ENCODE measurements around the gene TSPOAP1. TPM values are rescaled to one million over a fixed set of nuclear protein-coding genes. Genes with fewer than 3 reads are reported as not detected.

Gene TSPOAP1
- total RNA-seq, 1 experiment from 2014 or later = 10.9 TPM

GRCh38 chr17:58365185-58365979 is 36.8 kb upstream of the TSPOAP1 start (continued):
- TF ChIP-seq TEAD1 (CRISPR knock-in tag; IDR thresholded peaks at IDR 0.05) (no peak), ERG (CRISPR knock-in tag; IDR thresholded peaks at IDR 0.05) (no peak)

GRCh38 chr17:58364270-58364942 is 35.8 kb upstream of the TSPOAP1 start:
- no peak overlapping the region; the same call in 1 of the 2 replicates for H3K27ac Mint-ChIP-seq
- CTCF ChIA-PET = interaction anchor here (1.2 to 1.7 kb wide), 5 partner anchors 10 to 164 kb away, joined by 3 to 10 read pairs (median 4); partner anchors contain the start of genes RNF43 and SUPT4H1
- DNase-seq (ENCODE audit: low spot score) = no peak
- no peak for TF ChIP-seq PRDM15 (CRISPR knock-in tag; IDR thresholded peaks at IDR 0.05)
- TF ChIP-seq NFE2L1 (CRISPR knock-in tag; IDR thresholded peaks at IDR 0.05) = no peak
- no peak for TF ChIP-seq SMAD4 (CRISPR knock-in tag; IDR thresholded peaks at IDR 0.05)
- no peak for TF ChIP-seq AR (CRISPR knock-in tag; IDR thresholded peaks at IDR 0.05)
- no peak for TF ChIP-seq CDX4 (CRISPR knock-in tag; IDR thresholded peaks at IDR 0.05; ENCODE audit: borderline replicate concordance)
- no peak for TF ChIP-seq NR3C1 (CRISPR knock-in tag; conservative IDR thresholded peaks at IDR 0.05; ENCODE audit: low read depth)
- no peak for TF ChIP-seq ZNF396 (CRISPR knock-in tag; IDR thresholded peaks at IDR 0.05; ENCODE audit: borderline replicate concordance)
- TF ChIP-seq SOX15 (CRISPR knock-in tag; IDR thresholded peaks at IDR 0.05) = no peak
- no peak for TF ChIP-seq ZSCAN18 (CRISPR knock-in tag; IDR thresholded peaks at IDR 0.05)
- TF ChIP-seq ATF3 (CRISPR knock-in tag; conservative IDR thresholded peaks at IDR 0.05) = no peak
- TF ChIP-seq ZBTB43 (CRISPR knock-in tag; IDR thresholded peaks at IDR 0.05) = no peak
- no peak for TF ChIP-seq FOXP1 (CRISPR knock-in tag; IDR thresholded peaks at IDR 0.05; ENCODE audit: borderline replicate concordance)
- no peak for TF ChIP-seq MLX (CRISPR knock-in tag; IDR thresholded peaks at IDR 0.05)
- TF ChIP-seq KAT7 (CRISPR knock-in tag; IDR thresholded peaks at IDR 0.05; ENCODE audit: borderline replicate concordance) = no peak
- TF ChIP-seq E2F4 (CRISPR knock-in tag; IDR thresholded peaks at IDR 0.05; ENCODE audit: borderline replicate concordance, low read depth) = no peak
- TF ChIP-seq ATF1 (CRISPR knock-in tag; IDR thresholded peaks at IDR 0.05) = no peak
- no peak for TF ChIP-seq EMX1 (CRISPR knock-in tag; IDR thresholded peaks at IDR 0.05)
- TF ChIP-seq GABPB1 (CRISPR knock-in tag; IDR thresholded peaks at IDR 0.05) = no peak

More at GRCh38 chr17:58364270-58364942, 35.8 kb upstream of the TSPOAP1 start:
- POLR2A ChIA-PET = interaction anchor here (0.6 to 1.0 kb wide), 2 partner anchors 11 to 12 kb away, joined by 3 to 5 read pairs; partner anchors contain the start of gene SUPT4H1
- ATAC-seq = peak; percentile 47; the same call in 1 of the 2 replicates
- H3K4me1 Mint-ChIP-seq = peaks cover 11% of the 10 kb centered on the region
- no peak overlapping the region for H3K4me3 Mint-ChIP-seq
- 0 out of 2 replicates have a peak, but pooled peaks cover 3% of the 10 kb centered on the region for H3K27me3 Mint-ChIP-seq (ENCODE audit: low read depth)
- no peaks in the 10 kb centered on the region for H3K36me3 Mint-ChIP-seq
- H3K9me3 Mint-ChIP-seq = no peaks in the 10 kb centered on the region

Measured in WTC11 (cell line).